Hepatocyte (in vitro differentiated cells): ENCODE results near the gene NEK4. TPM values are rescaled to one million over a fixed set of nuclear protein-coding genes. Genes with fewer than 3 reads are reported as not detected.

Experiments
- DNase-seq: peaks from one replicate; pipeline ENCODE4 v3.0.0-alpha.2; 2016; ENCODE audit warnings: low spot score
- H2AFZ ChIP-seq: fragments of 200-600 bp; sonication (generic); 2 replicates; pipeline ENCODE4 v1.6.0; 2016; ENCODE audit warnings: antibody characterized with exemption, mild to moderate bottlenecking
- H3K27ac ChIP-seq: fragments of 200-600 bp; sonication (generic); 2 replicates; pipeline ENCODE4 v1.5.1; 2016; ENCODE audit warnings: mild to moderate bottlenecking
- H3K27me3 ChIP-seq: fragments of 200-600 bp; sonication (generic); 2 replicates; pipeline ENCODE4 v1.6.1; 2016
- H3K36me3 ChIP-seq: fragments of 200-600 bp; sonication (generic); replicated peaks from 2 replicates; pipeline ENCODE4 v1.5.1; 2016; ENCODE audit warnings: low read depth; ENCODE audit not compliant: insufficient read depth
- H3K4me1 ChIP-seq: fragments of 200-600 bp; sonication (generic); 2 replicates; pipeline ENCODE4 v1.5.1; 2016; ENCODE audit warnings: mild to moderate bottlenecking, moderate library complexity; ENCODE audit not compliant: insufficient read depth
- H3K4me2 ChIP-seq: fragments of 200-600 bp; sonication (generic); 2 replicates; pipeline ENCODE4 v1.6.0; 2016
- H3K4me3 ChIP-seq: fragments of 200-600 bp; sonication (generic); 2 replicates; pipeline ENCODE4 v1.5.1; 2016; ENCODE audit warnings: mild to moderate bottlenecking
- H3K79me2 ChIP-seq: fragments of 200-600 bp; sonication (generic); 2 replicates; pipeline ENCODE4 v1.6.0; 2017; ENCODE audit warnings: mild to moderate bottlenecking
- H3K9me2 ChIP-seq: fragments of 200-600 bp; sonication (generic); replicated peaks from 2 replicates; pipeline ENCODE4 v1.6.0; 2017; ENCODE audit warnings: mild to moderate bottlenecking; ENCODE audit not compliant: insufficient read depth
- H3K9me3 ChIP-seq: fragments of 200-600 bp; sonication (generic); 2 replicates; pipeline ENCODE4 v1.5.1; 2016; ENCODE audit warnings: low read depth, mild to moderate bottlenecking
- H4K20me1 ChIP-seq: fragments of 200-600 bp; sonication (generic); 2 replicates; pipeline ENCODE4 v1.6.0; 2016; ENCODE audit warnings: mild to moderate bottlenecking; ENCODE audit not compliant: insufficient read depth, poor library complexity, severe bottlenecking
- EZH2 ChIP-seq: fragments of 200-600 bp; sonication (generic); IDR thresholded peaks from 2 replicates; pipeline ENCODE4 v1.6.1; 2016; ENCODE audit warnings: antibody characterized with exemption, mild to moderate bottlenecking, borderline replicate concordance
- EZH2phosphoT487 ChIP-seq: fragments of 200-600 bp; sonication (generic); IDR thresholded peaks from one replicate; pipeline ENCODE4 v1.6.1; 2018; ENCODE audit warnings: antibody characterized with exemption, mild to moderate bottlenecking, low read depth, moderate library complexity; ENCODE audit not compliant: unreplicated experiment, severe bottlenecking
- WGBS: methylation state at CpG from one replicate; pipeline ENCODE4 v1.1.6; 2016; ENCODE audit warnings: low lambda C conversion rate; ENCODE audit errors: missing lambda C conversion rate; 5-methylcytosine and 5-hydroxymethylcytosine counted together
- polyA plus RNA-seq: library from polyadenylated mRNA; unstranded; fragments of >200 nt; fragmentation: Nextera tagmentation; extraction: Ambion mirVana; gene quantifications from 2 replicates; pipeline ENCODE4 v1.2.1, GENCODE V29; 2016
- total RNA-seq: library from RNA; depleted of rRNA; stranded (reverse); fragments of >200 nt; gene quantifications from 2 replicates; pipeline ENCODE4 v1.2.3, GENCODE V29; 2014
- TF ChIP-seq, protein P1 (sequence below): fragments of 200-600 bp; sonication (generic); IDR thresholded peaks from 2 replicates; pipeline ENCODE4 v1.5.1; 2016; ENCODE audit warnings: antibody characterized with exemption, mild to moderate bottlenecking; ENCODE audit not compliant: poor library complexity

NEK4 gene
- total and polyA plus RNA-seq, 2 experiments from 2014 or later: 8.0 to 19.2 TPM

DNA sequence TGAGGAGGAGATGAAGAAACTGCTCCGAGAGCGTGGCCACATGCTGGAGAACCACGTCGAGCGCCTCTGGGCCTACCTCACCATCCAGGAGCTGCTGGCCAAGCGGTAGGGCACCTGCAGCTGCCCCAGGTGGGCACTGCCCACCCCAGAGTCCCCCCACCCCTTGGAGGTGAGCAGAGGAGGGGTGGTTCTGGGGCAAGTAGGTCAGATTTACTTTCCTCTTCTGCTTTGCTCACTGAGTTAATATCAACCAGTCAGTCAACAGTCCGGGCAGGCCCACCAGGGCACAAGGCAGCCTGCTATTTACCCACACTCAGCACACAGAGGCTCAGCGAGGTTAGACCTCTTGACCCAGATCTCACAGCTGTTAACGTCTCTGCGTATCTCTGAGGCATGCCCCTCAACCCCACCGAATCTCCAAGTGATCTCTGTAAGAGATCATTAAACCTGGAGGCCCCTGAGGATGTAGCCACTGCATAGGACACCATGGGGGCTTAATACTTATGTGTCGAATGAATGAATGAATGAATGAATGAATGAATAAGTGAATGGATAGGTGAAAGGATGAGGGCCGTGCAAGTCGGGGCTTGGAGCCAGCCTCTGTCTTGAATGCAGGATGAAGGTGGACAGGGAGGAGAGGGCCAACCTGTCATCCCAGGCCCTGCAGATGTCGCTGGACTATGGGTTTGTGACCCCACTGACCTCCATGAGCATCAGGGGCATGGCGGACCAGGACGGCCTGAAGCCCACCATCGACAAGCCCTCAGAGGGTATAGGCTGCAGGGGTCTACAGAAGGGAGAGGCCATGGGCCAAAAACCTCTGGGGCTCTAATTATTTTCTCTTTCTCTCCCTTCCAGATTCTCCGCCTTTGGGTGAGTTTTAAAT lies 15.8 kb upstream of the NEK4 start:
- H3K36me3 ChIP-seq: no peaks in the 10 kb centered on the region
- TF ChIP-seq EZH2 (no peak), EZH2phosphoT487 (no peak)
- TF ChIP-seq, protein P1, sequence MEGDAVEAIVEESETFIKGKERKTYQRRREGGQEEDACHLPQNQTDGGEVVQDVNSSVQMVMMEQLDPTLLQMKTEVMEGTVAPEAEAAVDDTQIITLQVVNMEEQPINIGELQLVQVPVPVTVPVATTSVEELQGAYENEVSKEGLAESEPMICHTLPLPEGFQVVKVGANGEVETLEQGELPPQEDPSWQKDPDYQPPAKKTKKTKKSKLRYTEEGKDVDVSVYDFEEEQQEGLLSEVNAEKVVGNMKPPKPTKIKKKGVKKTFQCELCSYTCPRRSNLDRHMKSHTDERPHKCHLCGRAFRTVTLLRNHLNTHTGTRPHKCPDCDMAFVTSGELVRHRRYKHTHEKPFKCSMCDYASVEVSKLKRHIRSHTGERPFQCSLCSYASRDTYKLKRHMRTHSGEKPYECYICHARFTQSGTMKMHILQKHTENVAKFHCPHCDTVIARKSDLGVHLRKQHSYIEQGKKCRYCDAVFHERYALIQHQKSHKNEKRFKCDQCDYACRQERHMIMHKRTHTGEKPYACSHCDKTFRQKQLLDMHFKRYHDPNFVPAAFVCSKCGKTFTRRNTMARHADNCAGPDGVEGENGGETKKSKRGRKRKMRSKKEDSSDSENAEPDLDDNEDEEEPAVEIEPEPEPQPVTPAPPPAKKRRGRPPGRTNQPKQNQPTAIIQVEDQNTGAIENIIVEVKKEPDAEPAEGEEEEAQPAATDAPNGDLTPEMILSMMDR: no peak
- H2AFZ ChIP-seq: no peak overlapping the region
- no peaks in the 10 kb centered on the region for H3K27me3 ChIP-seq
- no peak overlapping the region for H3K27ac ChIP-seq
- H3K9me3 ChIP-seq: no peaks in the 10 kb centered on the region
- H3K4me2 ChIP-seq: no peak overlapping the region
- no peaks in the 10 kb centered on the region for H3K4me1 ChIP-seq
- H3K4me3 ChIP-seq: no peak overlapping the region
- 81% methylated on average over 19 of the region's 19 CpGs for WGBS
- H3K9me2 ChIP-seq: no peaks in the 10 kb centered on the region
- H3K79me2 ChIP-seq: no peaks in the 10 kb centered on the region
- no peak for DNase-seq
- no peaks in the 10 kb centered on the region for H4K20me1 ChIP-seq

DNA sequence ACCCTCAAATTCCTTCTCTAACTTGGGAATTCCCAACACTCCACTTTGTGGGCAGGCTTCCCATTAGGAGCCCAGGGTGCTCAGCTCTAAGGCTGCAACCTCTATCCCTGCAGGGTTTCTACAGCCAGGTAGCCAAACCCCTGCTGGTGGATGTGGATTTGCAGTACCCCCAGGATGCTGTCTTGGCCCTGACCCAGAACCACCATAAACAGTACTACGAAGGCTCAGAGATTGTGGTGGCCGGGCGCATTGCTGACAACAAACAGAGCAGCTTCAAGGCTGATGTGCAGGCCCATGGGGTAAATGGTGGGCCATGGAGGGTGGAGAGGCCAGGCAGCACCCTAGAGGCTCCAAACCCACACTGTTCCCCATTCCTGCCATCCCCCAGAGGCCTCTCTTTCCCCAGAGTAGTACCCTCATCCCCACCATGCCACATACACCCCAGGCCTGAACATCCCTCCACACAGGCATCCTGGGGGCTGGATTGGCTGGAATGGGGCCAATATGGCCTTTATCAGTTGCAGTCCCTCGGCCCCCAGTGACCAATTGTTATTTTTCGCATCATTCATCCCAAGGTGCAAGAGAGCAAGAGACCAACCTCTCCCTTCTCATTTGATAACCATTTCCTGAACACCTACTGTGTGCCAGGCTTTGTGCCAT lies 14.3 kb upstream of the NEK4 start:
- Histone ChIP-seq H3K9me2 (no peaks in the 10 kb centered on the region), H3K79me2 (no peaks in the 10 kb centered on the region), H3K4me2 (no peak overlapping the region), H3K36me3 (no peaks in the 10 kb centered on the region), H3K27me3 (no peaks in the 10 kb centered on the region), H4K20me1 (no peaks in the 10 kb centered on the region), H3K4me1 (no peaks in the 10 kb centered on the region), H2AFZ (no peak overlapping the region), H3K27ac (no peak overlapping the region), H3K9me3 (no peaks in the 10 kb centered on the region), H3K4me3 (no peak overlapping the region)
- DNase-seq: no peak
- 76% methylated on average over 5 of the region's 5 CpGs for WGBS
- TF ChIP-seq EZH2 (no peak), EZH2phosphoT487 (no peak)
- TF ChIP-seq, protein P1: no peak

DNA sequence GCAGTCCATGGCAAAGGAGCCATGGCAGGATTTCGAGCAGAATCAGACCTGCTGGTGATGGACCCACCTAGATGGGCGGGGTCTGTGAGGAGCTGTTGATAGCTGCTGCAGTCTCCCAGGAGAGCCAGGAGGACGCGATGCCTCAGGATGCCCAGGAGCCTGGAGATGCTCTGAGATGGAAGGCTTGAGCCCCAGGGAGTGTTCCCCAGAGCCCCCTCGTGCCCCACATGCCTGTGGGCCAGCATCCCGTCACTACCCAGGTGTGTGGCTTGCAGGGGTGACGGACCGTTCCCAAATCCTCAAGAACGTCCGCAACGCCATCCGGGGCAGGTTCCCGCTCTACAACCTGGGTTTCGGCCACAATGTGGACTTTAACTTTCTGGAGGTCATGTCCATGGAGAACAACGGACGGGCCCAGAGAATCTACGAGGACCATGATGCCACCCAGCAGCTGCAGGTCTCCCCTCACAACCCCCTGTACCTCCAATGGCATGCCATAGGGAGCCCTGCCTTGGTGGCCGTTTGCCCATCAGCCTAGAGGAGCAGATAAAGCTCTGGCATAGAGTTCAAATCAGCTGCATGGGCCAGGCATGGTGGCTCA lies 13.4 kb upstream of the NEK4 start:
- Histone ChIP-seq H3K36me3 (no peaks in the 10 kb centered on the region), H2AFZ (no peak overlapping the region), H3K79me2 (no peaks in the 10 kb centered on the region), H3K4me2 (no peak overlapping the region), H3K27me3 (no peaks in the 10 kb centered on the region), H3K9me2 (no peaks in the 10 kb centered on the region), H4K20me1 (no peaks in the 10 kb centered on the region), H3K27ac (no peak overlapping the region), H3K4me1 (no peaks in the 10 kb centered on the region), H3K9me3 (no peaks in the 10 kb centered on the region), H3K4me3 (no peak overlapping the region)
- DNase-seq: no peak
- TF ChIP-seq, protein P1: no peak
- TF ChIP-seq EZH2phosphoT487 (no peak), EZH2 (no peak)
- 89% methylated on average over 18 of the region's 18 CpGs for WGBS
